ENCODE measurements around the gene P2RX6.

DNA sequence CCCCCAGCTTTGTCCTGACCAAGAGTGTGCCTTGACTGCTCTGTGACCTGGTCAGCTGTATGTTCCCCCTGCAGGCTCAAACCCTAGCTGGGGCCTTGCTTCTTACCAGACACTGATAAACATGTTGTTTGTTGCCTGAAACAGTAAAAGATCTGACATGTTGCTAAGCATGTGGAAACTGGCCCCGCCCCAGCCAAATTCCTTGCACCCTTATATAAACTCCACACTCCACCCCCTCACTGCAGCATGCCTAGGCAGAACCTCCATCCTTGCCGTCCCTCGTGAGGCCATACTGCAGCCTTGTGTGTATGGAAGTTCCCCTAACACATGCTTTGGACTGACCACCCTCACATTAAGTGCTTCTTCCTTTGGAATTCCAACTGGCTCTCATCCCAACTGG is 58.1 kb downstream of the P2RX6 start:
- no peak for TF ChIP-seq EZH2phosphoT487 (IDR thresholded peaks at IDR 0.05; ENCODE audit: low read depth, severe bottlenecking, unreplicated experiment)
- TF ChIP-seq, protein P1, sequence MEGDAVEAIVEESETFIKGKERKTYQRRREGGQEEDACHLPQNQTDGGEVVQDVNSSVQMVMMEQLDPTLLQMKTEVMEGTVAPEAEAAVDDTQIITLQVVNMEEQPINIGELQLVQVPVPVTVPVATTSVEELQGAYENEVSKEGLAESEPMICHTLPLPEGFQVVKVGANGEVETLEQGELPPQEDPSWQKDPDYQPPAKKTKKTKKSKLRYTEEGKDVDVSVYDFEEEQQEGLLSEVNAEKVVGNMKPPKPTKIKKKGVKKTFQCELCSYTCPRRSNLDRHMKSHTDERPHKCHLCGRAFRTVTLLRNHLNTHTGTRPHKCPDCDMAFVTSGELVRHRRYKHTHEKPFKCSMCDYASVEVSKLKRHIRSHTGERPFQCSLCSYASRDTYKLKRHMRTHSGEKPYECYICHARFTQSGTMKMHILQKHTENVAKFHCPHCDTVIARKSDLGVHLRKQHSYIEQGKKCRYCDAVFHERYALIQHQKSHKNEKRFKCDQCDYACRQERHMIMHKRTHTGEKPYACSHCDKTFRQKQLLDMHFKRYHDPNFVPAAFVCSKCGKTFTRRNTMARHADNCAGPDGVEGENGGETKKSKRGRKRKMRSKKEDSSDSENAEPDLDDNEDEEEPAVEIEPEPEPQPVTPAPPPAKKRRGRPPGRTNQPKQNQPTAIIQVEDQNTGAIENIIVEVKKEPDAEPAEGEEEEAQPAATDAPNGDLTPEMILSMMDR (IDR thresholded peaks at IDR 0.05; ENCODE audit: poor library complexity) = no peak
- TF ChIP-seq EZH2 (IDR thresholded peaks at IDR 0.05; ENCODE audit: borderline replicate concordance) = no peak

All from hepatocyte (in vitro differentiated cells).